ENCODE measurements around the gene RER1. TPM values are rescaled to one million over a fixed set of nuclear protein-coding genes. Genes with fewer than 3 reads are reported as not detected.

The RER1 gene
- total RNA-seq, 1 donor from 2014 or later, result 61.3 TPM

- Histone ChIP-seq H3K4me1 (peaks cover 4 to 12% of the 10 kb centered on the region in 2 donors), H3K27me3 (no peaks in the 10 kb centered on the region), H3K4me3 (no peak overlapping the region), H3K9me3 (no peaks in the 10 kb centered on the region), H3K36me3 (peaks cover 57 to 73% of the 10 kb centered on the region in 2 donors), H3K27ac (no peak overlapping the region)
- TF ChIP-seq, protein P1, sequence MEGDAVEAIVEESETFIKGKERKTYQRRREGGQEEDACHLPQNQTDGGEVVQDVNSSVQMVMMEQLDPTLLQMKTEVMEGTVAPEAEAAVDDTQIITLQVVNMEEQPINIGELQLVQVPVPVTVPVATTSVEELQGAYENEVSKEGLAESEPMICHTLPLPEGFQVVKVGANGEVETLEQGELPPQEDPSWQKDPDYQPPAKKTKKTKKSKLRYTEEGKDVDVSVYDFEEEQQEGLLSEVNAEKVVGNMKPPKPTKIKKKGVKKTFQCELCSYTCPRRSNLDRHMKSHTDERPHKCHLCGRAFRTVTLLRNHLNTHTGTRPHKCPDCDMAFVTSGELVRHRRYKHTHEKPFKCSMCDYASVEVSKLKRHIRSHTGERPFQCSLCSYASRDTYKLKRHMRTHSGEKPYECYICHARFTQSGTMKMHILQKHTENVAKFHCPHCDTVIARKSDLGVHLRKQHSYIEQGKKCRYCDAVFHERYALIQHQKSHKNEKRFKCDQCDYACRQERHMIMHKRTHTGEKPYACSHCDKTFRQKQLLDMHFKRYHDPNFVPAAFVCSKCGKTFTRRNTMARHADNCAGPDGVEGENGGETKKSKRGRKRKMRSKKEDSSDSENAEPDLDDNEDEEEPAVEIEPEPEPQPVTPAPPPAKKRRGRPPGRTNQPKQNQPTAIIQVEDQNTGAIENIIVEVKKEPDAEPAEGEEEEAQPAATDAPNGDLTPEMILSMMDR (IDR thresholded peaks at IDR 0.05), result no peak
- no peak for DNase-seq (ENCODE audit: low spot score in 2 of 2)
- intact Hi-C loops (cut with DNase I), result no loop called here
These were observed 5.5 kb downstream of the RER1 start for GRCh38 chr1:2397007-2397679.

DNA sequence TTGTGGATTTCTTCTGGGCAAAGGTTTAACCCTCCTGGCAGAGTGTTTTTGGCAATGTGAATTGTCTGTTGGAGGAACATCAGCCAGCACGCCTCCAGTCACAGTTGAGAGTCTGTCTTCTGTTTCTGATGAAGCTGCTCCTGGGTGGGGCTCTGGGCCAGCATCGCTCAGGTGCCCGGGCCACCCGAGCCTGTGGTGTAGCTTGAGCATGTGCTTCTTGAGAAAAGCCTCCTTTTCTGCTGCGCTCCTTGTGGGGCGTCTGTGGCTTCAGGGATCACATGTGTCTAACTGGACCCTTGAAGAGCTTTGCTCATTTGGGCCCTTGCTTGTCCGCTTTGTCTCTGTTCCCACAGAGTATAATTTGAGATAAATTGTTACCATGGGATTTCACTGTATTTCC, 7.2 kb downstream of the RER1 start:
- DNase-seq (ENCODE audit: low spot score in 2 of 2), result no peak
- H3K27ac ChIP-seq, result no peak overlapping the region
- H3K36me3 ChIP-seq, result peaks cover 74 to 91% of the 10 kb centered on the region in 2 donors
- no peak overlapping the region for H3K4me3 ChIP-seq
- no peaks in the 10 kb centered on the region for H3K9me3 ChIP-seq
- H3K27me3 ChIP-seq, result no peaks in the 10 kb centered on the region
- no peaks in the 10 kb centered on the region for H3K4me1 ChIP-seq
- intact Hi-C loops (cut with DNase I), result no loop called here
- TF ChIP-seq, protein P1 (IDR thresholded peaks at IDR 0.05), result no peak

- no peak for DNase-seq (ENCODE audit: low spot score in 2 of 2)
- TF ChIP-seq, protein P1 (IDR thresholded peaks at IDR 0.05), result no peak
- no peaks in the 10 kb centered on the region for H3K4me1 ChIP-seq
- intact Hi-C loops (cut with DNase I), result no loop called here
- peaks cover 84 to 95% of the 10 kb centered on the region in 2 donors for H3K36me3 ChIP-seq
- no peak overlapping the region for H3K4me3 ChIP-seq
- H3K9me3 ChIP-seq, result no peaks in the 10 kb centered on the region
- H3K27ac ChIP-seq, result no peak overlapping the region
- no peaks in the 10 kb centered on the region for H3K27me3 ChIP-seq
These were observed 8.4 kb downstream of the RER1 start for GRCh38 chr1:2399890-2400575.

- Histone ChIP-seq H3K4me1 (no peaks in the 10 kb centered on the region), H3K27me3 (no peaks in the 10 kb centered on the region), H3K4me3 (no peak overlapping the region), H3K27ac (no peak overlapping the region), H3K36me3 (peaks cover 86 to 96% of the 10 kb centered on the region in 2 donors), H3K9me3 (no peaks in the 10 kb centered on the region)
- DNase-seq (ENCODE audit: low spot score in 2 of 2), result no peak
- intact Hi-C loops (cut with DNase I), result no loop called here
- TF ChIP-seq, protein P1 (IDR thresholded peaks at IDR 0.05), result no peak
These were observed 8.9 kb downstream of the RER1 start for GRCh38 chr1:2400576-2400909.

DNA sequence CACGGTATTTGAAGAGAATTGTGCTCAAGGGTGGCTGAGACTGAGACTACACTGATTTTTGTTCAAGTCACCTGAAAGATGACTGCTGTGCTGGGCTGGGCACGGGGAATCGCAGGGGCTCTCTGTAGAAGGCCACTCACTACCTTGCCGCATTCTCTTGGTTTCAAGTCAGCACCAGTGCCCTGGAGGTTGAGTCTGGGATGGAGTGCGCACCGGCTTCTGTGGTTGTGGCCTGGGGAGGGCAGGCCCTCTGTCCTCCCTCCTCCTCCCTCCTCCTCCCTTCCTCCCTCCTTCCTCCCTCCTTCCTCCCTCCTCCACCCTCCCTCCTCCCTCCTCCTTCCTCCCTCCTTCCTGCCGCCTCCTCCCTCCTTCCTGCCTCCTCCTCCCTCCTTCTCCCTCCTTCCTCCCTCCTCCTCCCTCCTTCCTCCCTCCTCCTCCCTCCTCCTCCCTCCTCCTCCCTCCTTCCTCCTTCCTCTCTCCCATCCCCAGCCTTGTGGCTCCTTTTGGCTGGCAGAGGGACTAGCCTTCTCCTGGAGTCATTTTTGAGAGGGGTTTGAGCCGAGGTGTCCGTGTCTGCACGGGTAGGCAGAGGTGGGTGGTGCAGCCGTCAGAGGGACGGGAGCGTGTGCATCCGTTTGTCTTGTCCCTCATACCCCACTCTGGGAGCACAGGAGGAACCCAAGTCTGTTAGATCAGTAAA, 9.5 kb downstream of the RER1 start:
- Histone ChIP-seq H3K4me1 (no peaks in the 10 kb centered on the region), H3K27ac (no peak overlapping the region), H3K36me3 (peaks cover 81 to 97% of the 10 kb centered on the region in 2 donors), H3K9me3 (no peaks in the 10 kb centered on the region), H3K4me3 (no peak overlapping the region), H3K27me3 (no peaks in the 10 kb centered on the region)
- DNase-seq (ENCODE audit: low spot score in 2 of 2), result no peak
- intact Hi-C loops (cut with DNase I), result no loop called here
- TF ChIP-seq, protein P1 (IDR thresholded peaks at IDR 0.05), result no peak
